ENCODE results near the gene S100A13.
A peak's percentile ranks its signal among the peaks of the same experiment; 100 is the strongest.
"Not testable (repeated sequence)": the region's sequence is repeated elsewhere in the genome, so short reads cannot be mapped to it uniquely, and the experiment has no call there.

Gene S100A13

DNA sequence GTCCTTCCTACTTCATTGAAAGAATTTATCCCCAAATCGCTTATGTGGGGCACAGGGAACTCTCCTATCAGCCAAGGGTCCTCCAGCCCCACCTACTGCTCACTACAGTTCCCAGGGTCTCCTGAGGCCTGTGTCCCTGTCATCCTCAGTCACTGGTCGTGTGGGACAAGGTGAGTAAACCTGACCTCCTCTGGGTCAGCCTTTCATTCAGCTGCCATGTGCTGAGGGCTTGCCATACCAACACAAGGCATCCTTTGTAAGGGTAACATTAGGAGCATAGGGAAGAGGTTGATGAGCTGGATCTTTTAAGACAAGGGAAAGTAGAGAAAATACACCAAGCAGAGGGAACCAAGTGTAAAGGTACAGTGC lies 20.0 kb upstream of the S100A13 start:
- DNase-seq = no peak

- DNase-seq = no peak
Observed at GRCh38 chr1:153646672-153647345, 19.5 kb upstream of the S100A13 start.

GRCh38 chr1:153643816-153644215 lies 16.5 kb upstream of the S100A13 start:
- DNase-seq = no peak

- no peak for DNase-seq
Observed at GRCh38 chr1:153643100-153643499, 15.8 kb upstream of the S100A13 start.

DNA sequence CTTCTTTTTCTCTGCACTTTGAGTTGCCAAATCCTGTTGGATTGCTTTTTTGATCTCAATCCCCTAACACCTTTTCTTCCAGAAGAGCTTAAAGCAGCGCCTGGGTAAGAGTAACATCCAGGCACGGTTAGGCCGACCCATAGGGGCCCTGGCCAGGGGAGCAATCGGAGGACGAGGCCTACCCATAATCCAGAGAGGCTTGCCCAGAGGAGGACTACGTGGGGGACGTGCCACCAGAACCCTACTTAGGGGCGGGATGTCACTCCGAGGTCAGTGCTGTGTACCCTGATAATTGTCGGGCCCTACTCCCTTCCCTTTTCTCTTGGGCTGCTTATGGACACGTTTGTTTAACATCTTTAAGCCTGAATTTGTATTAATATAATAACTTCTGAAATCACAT lies 14.9 kb upstream of the S100A13 start:
- DNase-seq = no peak

DNA sequence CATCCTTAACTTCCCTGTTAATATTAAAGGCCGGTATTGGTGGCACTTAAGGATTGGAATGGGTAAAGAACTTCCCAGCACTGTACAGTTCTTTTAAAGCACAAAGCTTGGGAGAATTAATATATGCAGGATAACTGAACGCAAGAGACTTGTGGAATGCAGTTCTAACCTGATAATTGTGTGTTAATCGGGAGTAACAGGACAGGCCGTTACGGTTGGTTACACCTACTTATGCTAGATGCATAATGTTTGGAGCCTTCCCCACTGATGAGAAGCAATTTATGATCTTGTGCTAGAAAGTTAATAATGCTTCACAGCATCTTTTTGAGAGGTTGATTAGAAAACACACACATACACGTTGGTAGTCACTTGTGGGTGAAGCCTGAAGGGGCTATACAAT lies 13.6 kb upstream of the S100A13 start:
- no peak for DNase-seq

- DNase-seq = not testable (repeated sequence)
Observed at GRCh38 chr1:153640213-153640612, 12.9 kb upstream of the S100A13 start.

GRCh38 chr1:153639280-153639679 lies 12.0 kb upstream of the S100A13 start:
- DNase-seq = no peak

DNA sequence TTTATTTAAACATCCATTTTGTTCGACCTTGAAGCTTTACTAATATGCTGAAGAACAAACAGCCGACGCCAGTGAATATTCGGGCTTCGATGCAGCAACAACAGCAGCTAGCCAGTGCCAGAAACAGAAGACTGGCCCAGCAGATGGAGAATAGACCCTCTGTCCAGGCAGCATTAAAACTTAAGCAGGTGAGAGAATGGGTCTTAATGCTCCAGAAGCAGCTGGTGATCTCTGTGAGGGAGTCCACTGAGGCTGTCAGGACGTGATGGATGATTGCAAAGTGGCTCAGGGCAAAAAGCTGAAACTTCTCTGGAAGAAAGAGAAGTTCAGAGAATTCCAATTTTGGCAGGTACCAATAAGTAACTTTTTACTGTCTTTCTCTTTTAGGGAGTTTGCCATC lies 11.0 kb upstream of the S100A13 start:
- no peak for DNase-seq

DNA sequence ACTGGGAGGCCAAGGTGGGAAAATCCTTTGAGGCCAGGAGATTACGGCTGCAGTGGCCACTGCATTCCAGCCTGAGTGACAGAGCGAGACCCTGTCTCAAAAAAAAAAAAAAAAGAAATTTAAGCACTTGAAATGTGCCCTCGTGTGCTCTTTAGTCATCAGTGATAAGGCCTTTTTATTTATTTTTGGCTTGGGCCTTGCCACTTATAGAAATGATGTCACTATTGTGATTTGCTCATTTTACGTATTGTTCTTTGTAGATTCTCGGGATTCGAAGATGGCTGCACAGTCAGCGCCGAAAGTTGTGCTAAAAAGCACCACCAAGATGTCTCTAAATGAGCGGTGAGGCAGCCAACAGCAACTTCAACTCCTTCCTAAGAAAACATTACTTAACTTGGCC lies 9.0 kb upstream of the S100A13 start:
- no peak for DNase-seq

DNA sequence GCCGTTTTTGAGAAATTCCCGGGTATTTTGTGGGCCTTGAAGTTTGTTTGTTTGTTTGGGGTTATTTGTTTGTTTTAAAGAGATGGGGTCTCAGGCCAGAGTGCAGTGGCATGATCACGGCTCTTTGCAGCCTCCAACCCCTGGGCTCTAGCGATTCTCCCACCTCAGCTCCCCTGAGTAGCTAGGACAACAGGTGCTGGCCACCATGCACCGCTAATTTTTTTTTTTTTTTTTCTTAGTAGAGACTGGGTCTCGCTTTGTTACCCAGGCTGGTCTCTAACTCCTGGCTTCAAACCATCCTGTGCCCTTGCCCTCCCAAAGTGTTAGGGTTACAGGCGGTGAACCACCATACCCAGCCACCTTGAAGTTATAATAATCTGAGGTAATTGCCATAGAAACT lies 8.6 kb upstream of the S100A13 start:
- no peak for DNase-seq

DNA sequence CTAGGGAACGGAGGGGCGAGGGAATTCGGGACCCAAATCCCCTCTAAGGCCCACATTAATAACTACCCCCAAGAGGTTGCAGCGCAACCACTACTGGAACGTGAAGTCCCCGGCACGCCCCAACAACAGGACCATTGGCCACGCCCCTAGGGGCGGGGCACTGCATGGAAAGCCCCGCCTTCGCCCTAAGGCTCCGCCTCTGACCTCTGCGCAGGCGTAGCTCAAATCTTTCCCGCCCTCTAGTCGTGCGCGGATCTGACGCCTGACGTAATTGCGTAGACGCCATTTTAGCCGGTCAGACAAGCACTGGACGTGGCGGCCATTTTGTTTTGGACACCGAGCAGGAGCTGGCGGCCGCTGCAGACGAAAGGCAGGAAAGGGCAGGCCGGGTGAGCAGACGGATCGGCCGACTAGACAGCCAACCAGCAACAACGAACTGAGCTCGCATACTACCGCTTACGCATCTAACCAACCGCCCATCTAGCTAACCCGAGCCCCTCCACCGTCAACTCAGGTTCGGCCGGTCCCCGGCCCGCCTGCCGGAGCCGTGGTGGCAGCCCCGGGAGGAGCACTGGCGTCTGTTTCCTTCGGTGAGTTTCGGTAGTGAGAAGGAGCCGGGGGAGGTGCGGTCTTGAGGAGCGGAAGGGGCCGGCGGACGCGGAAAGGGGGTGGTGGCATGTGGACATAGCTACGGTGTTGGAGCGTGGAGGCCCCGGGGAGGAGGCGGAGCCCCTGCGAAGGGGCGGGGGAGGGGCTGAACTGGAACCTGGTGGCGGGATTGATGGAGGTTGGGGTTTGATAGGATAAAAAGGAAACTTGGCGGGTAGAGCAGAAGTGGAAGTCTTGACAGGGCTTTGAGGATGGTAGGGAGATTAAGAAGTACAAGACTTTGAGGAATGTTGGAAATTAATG lies 6.7 kb upstream of the S100A13 start, which contains the start of gene CHTOP:
CHTOP (plus strand) TSS at position 313 of the 912 bp plus-strand sequence. CDS start 2,523 bp downstream, outside the sequence.
- DNase-seq = peak; percentile 90

DNA sequence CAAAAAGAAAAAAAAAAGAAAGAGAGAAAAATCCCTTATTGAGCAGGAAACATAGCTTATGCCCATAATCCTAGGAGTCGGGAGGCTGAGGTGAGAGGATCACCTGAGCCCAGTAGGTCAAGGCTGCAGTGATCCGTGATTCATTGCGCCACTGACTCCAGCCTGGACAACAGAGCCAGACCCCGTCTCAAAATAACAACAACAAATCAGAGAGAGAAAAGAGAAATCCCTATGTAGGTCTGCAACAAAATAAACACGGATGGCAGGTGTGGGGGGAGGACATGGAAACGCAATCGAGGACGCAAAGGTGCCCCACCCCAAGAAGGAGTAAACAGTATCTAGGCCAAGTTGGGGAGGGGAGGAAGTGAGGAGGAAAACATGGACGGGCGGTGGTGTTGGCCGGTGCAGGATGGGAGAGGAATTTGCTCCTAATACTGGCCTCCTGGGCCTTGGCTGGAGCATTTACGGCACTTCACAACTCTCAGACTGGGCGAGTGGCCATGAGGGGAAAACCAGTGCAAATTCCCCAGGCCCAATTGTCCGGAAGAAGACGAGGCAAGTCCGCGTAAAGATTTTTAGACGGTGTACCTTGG lies 6.0 kb upstream of the S100A13 start:
- no peak for DNase-seq

GRCh38 chr1:153631047-153632022 lies 4.0 kb upstream of the S100A13 start:
- no peak for DNase-seq

GRCh38 chr1:153630384-153630783 lies 3.1 kb upstream of the S100A13 start:
- DNase-seq = no peak

DNA sequence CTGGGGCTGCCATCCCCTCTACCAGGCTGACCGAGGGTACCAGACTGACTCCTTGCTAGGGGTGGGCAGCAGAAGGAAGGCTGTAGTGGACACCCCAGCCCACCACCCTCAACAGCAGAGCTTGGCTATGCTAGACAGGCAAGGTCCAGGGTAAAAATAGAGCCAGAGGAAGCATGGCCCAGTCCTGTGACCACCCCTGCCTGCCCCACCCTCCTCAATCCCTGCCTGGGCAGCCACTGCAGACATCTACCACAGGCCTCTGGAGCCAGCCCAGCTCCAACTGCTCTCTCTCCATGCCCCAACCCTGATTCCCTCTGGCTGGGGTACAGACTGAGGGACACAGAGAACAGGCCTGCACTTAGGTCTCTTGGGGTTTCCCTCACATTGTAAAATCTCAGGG lies 2.7 kb upstream of the S100A13 start:
- no peak for DNase-seq

DNA sequence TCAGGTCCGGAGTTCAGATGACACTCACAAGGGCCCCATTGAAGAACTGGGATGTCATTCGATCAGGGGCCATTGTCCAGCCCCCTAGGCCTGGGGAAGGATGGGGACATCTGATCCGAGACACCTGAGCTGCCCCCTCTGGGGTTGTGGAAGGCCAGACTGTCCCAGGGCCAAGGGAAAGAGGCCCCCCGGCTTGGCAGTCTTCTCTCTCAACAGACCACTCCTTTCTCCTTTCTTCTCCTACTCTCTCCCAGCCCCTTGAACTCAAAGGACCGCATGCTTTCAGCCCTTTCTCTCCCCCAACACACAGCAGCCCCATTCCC lies 2.0 kb upstream of the S100A13 start:
- DNase-seq = no peak

GRCh38 chr1:153628638-153629342 lies 1.5 kb upstream of the S100A13 start:
- no peak for DNase-seq

- no peak for DNase-seq
Observed at GRCh38 chr1:153627715-153628626, 666 bp upstream of the S100A13 start, which contains the start of gene S100A1. TSS of gene S100A1 (plus strand) at chr1:153628434. CDS start at chr1:153630522, 2,088 bp downstream.

DNA sequence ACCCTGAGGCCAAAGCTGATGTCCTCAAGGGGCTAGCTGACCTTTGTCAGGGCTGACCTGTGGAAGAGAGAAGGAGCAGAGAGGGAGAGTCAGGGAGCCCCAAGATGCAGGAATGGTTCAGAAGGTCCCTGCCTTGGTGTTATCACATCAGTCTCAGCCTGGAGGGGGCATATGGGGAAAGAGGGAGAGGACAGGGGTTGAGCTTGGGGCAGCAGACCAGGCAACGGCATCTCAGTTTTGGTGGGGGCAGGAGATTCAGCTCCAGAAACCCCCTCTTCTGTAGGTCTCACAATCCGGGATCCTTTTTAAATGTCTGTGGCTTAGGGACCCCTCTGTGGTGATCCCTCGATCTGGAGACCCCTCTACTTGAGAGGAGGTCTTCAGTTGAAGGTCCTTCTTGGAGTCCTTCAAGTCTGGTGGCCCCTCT lies 815 bp downstream of the S100A13 start:
- DNase-seq = no peak
